ENCODE results near the gene TGFA.

Gene TGFA

GRCh38 chr2:70534183-70534836 is 19.3 kb downstream of the TGFA start:
- Histone ChIP-seq H3K27ac (ENCODE audit: low read length) (no peak overlapping the region), H3K27me3 (ENCODE audit: low read depth, low read length) (no peaks in the 10 kb centered on the region), H3K36me3 (ENCODE audit: control insufficient read depth in 1 of 2, insufficient read depth in 2 of 2, low read length in 2 of 2) (no peaks in the 10 kb centered on the region), H3K4me3 (ENCODE audit: low read depth in 1 of 2, low read length in 2 of 2) (no peak overlapping the region), H3K9me3 (ENCODE audit: control insufficient read depth in 1 of 2, low read length in 2 of 2) (peaks cover 0 to 12% of the 10 kb centered on the region in 2 donors), H3K4me1 (ENCODE audit: control insufficient read depth in 1 of 2, insufficient read depth in 2 of 2, low read length in 2 of 2) (no peaks in the 10 kb centered on the region)

GRCh38 chr2:70532244-70532935 is 21.2 kb downstream of the TGFA start:
- no peaks in the 10 kb centered on the region for H3K36me3 ChIP-seq (ENCODE audit: control insufficient read depth in 1 of 2, insufficient read depth in 2 of 2, low read length in 2 of 2)
- peaks cover 0 to 12% of the 10 kb centered on the region in 2 donors for H3K9me3 ChIP-seq (ENCODE audit: control insufficient read depth in 1 of 2, low read length in 2 of 2)
- no peaks in the 10 kb centered on the region for H3K4me1 ChIP-seq (ENCODE audit: control insufficient read depth in 1 of 2, insufficient read depth in 2 of 2, low read length in 2 of 2)
- no peak overlapping the region for H3K27ac ChIP-seq (ENCODE audit: low read length)
- no peaks in the 10 kb centered on the region for H3K27me3 ChIP-seq (ENCODE audit: low read depth, low read length)
- no peak overlapping the region for H3K4me3 ChIP-seq (ENCODE audit: low read depth in 1 of 2, low read length in 2 of 2)

- no peak overlapping the region for H3K27ac ChIP-seq (ENCODE audit: low read length)
- no peak overlapping the region for H3K4me3 ChIP-seq (ENCODE audit: low read depth in 1 of 2, low read length in 2 of 2)
- H3K4me1 ChIP-seq (ENCODE audit: control insufficient read depth in 1 of 2, insufficient read depth in 2 of 2, low read length in 2 of 2): no peaks in the 10 kb centered on the region
- H3K9me3 ChIP-seq (ENCODE audit: control insufficient read depth in 1 of 2, low read length in 2 of 2): peaks cover 0 to 6% of the 10 kb centered on the region in 2 donors
- no peaks in the 10 kb centered on the region for H3K36me3 ChIP-seq (ENCODE audit: control insufficient read depth in 1 of 2, insufficient read depth in 2 of 2, low read length in 2 of 2)
- H3K27me3 ChIP-seq (ENCODE audit: low read depth, low read length): no peaks in the 10 kb centered on the region
Observed at GRCh38 chr2:70531419-70532086, 22.1 kb downstream of the TGFA start.

- no peak overlapping the region for H3K27ac ChIP-seq (ENCODE audit: low read length)
- H3K36me3 ChIP-seq (ENCODE audit: control insufficient read depth in 1 of 2, insufficient read depth in 2 of 2, low read length in 2 of 2): no peaks in the 10 kb centered on the region
- no peaks in the 10 kb centered on the region for H3K9me3 ChIP-seq (ENCODE audit: control insufficient read depth in 1 of 2, low read length in 2 of 2)
- no peaks in the 10 kb centered on the region for H3K27me3 ChIP-seq (ENCODE audit: low read depth, low read length)
- H3K4me3 ChIP-seq (ENCODE audit: low read depth in 1 of 2, low read length in 2 of 2): no peak overlapping the region
- peaks cover 0 to 3% of the 10 kb centered on the region in 2 donors for H3K4me1 ChIP-seq (ENCODE audit: control insufficient read depth in 1 of 2, insufficient read depth in 2 of 2, low read length in 2 of 2)
Observed at GRCh38 chr2:70529610-70530009, 24.0 kb downstream of the TGFA start.

- Histone ChIP-seq H3K4me1 (ENCODE audit: control insufficient read depth in 1 of 2, insufficient read depth in 2 of 2, low read length in 2 of 2) (peaks cover 0 to 5% of the 10 kb centered on the region in 2 donors), H3K27me3 (ENCODE audit: low read depth, low read length) (no peaks in the 10 kb centered on the region), H3K36me3 (ENCODE audit: control insufficient read depth in 1 of 2, insufficient read depth in 2 of 2, low read length in 2 of 2) (no peaks in the 10 kb centered on the region), H3K4me3 (ENCODE audit: low read depth in 1 of 2, low read length in 2 of 2) (no peak overlapping the region), H3K9me3 (ENCODE audit: control insufficient read depth in 1 of 2, low read length in 2 of 2) (no peaks in the 10 kb centered on the region), H3K27ac (ENCODE audit: low read length) (no peak overlapping the region)
Observed at GRCh38 chr2:70528929-70529328, 24.7 kb downstream of the TGFA start.

- no peaks in the 10 kb centered on the region for H3K9me3 ChIP-seq (ENCODE audit: control insufficient read depth in 1 of 2, low read length in 2 of 2)
- H3K27ac ChIP-seq (ENCODE audit: low read length): no peak overlapping the region
- H3K36me3 ChIP-seq (ENCODE audit: control insufficient read depth in 1 of 2, insufficient read depth in 2 of 2, low read length in 2 of 2): no peaks in the 10 kb centered on the region
- no peak overlapping the region for H3K4me3 ChIP-seq (ENCODE audit: low read depth in 1 of 2, low read length in 2 of 2)
- peaks cover 0 to 5% of the 10 kb centered on the region in 2 donors for H3K4me1 ChIP-seq (ENCODE audit: control insufficient read depth in 1 of 2, insufficient read depth in 2 of 2, low read length in 2 of 2)
- no peaks in the 10 kb centered on the region for H3K27me3 ChIP-seq (ENCODE audit: low read depth, low read length)
Observed at GRCh38 chr2:70528276-70528675, 25.4 kb downstream of the TGFA start.

- Histone ChIP-seq H3K27ac (ENCODE audit: low read length) (no peak overlapping the region), H3K27me3 (ENCODE audit: low read depth, low read length) (no peaks in the 10 kb centered on the region), H3K4me1 (ENCODE audit: control insufficient read depth in 1 of 2, insufficient read depth in 2 of 2, low read length in 2 of 2) (peaks cover 0 to 5% of the 10 kb centered on the region in 2 donors), H3K36me3 (ENCODE audit: control insufficient read depth in 1 of 2, insufficient read depth in 2 of 2, low read length in 2 of 2) (no peaks in the 10 kb centered on the region), H3K4me3 (ENCODE audit: low read depth in 1 of 2, low read length in 2 of 2) (no peak overlapping the region), H3K9me3 (ENCODE audit: control insufficient read depth in 1 of 2, low read length in 2 of 2) (no peaks in the 10 kb centered on the region)
Observed at GRCh38 chr2:70527447-70528080, 26.1 kb downstream of the TGFA start.

GRCh38 chr2:70526126-70526525 is 27.5 kb downstream of the TGFA start:
- H3K4me1 ChIP-seq (ENCODE audit: control insufficient read depth in 1 of 2, insufficient read depth in 2 of 2, low read length in 2 of 2): peaks cover 0 to 5% of the 10 kb centered on the region in 2 donors
- H3K27me3 ChIP-seq (ENCODE audit: low read depth, low read length): no peaks in the 10 kb centered on the region
- no peaks in the 10 kb centered on the region for H3K9me3 ChIP-seq (ENCODE audit: control insufficient read depth in 1 of 2, low read length in 2 of 2)
- no peak overlapping the region for H3K27ac ChIP-seq (ENCODE audit: low read length)
- H3K4me3 ChIP-seq (ENCODE audit: low read depth in 1 of 2, low read length in 2 of 2): no peak overlapping the region
- H3K36me3 ChIP-seq (ENCODE audit: control insufficient read depth in 1 of 2, insufficient read depth in 2 of 2, low read length in 2 of 2): no peaks in the 10 kb centered on the region

- no peaks in the 10 kb centered on the region for H3K36me3 ChIP-seq (ENCODE audit: control insufficient read depth in 1 of 2, insufficient read depth in 2 of 2, low read length in 2 of 2)
- no peaks in the 10 kb centered on the region for H3K9me3 ChIP-seq (ENCODE audit: control insufficient read depth in 1 of 2, low read length in 2 of 2)
- no peak overlapping the region for H3K27ac ChIP-seq (ENCODE audit: low read length)
- H3K27me3 ChIP-seq (ENCODE audit: low read depth, low read length): no peaks in the 10 kb centered on the region
- H3K4me1 ChIP-seq (ENCODE audit: control insufficient read depth in 1 of 2, insufficient read depth in 2 of 2, low read length in 2 of 2): peaks cover 0 to 5% of the 10 kb centered on the region in 2 donors
- H3K4me3 ChIP-seq (ENCODE audit: low read depth in 1 of 2, low read length in 2 of 2): no peak overlapping the region
Observed at GRCh38 chr2:70525032-70525431, 28.6 kb downstream of the TGFA start.

- Histone ChIP-seq H3K36me3 (ENCODE audit: control insufficient read depth in 1 of 2, insufficient read depth in 2 of 2, low read length in 2 of 2) (no peaks in the 10 kb centered on the region), H3K27ac (ENCODE audit: low read length) (peak overlapping the region; percentile 16), H3K27me3 (ENCODE audit: low read depth, low read length) (no peaks in the 10 kb centered on the region), H3K4me3 (ENCODE audit: low read depth in 1 of 2, low read length in 2 of 2) (no peak overlapping the region), H3K4me1 (ENCODE audit: control insufficient read depth in 1 of 2, insufficient read depth in 2 of 2, low read length in 2 of 2) (peaks cover 0 to 5% of the 10 kb centered on the region in 2 donors), H3K9me3 (ENCODE audit: control insufficient read depth in 1 of 2, low read length in 2 of 2) (no peaks in the 10 kb centered on the region)
Observed at GRCh38 chr2:70523996-70524965, 29.3 kb downstream of the TGFA start.
